Brain microvascular endothelial cell (primary cell): Measurements from ENCODE around the gene MDM1.

ENCODE experiments used
- DNase-seq: peaks from one replicate; pipeline ENCODE4 v3.0.0-alpha.2; 2020
- H3K27ac ChIP-seq: fragments of 250-450 bp; sonication (Bioruptor Pico); 2 replicates; pipeline ENCODE4 v1.5.1; 2020; ENCODE audit warnings: mild to moderate bottlenecking, moderate library complexity
- H3K27me3 ChIP-seq: fragments of 250-450 bp; sonication (Bioruptor Pico); replicated peaks from 2 replicates; pipeline ENCODE4 v1.5.1; 2020; ENCODE audit warnings: mild to moderate bottlenecking
- H3K36me3 ChIP-seq: fragments of 250-450 bp; sonication (Bioruptor Pico); replicated peaks from 2 replicates; pipeline ENCODE4 v1.5.1; 2020; ENCODE audit warnings: mild to moderate bottlenecking
- H3K4me3 ChIP-seq: 2 replicates; pipeline ENCODE4 v1.5.1; 2011; ENCODE audit warnings: low read depth, mild to moderate bottlenecking, control low read depth, low read length, moderate library complexity
- CTCF ChIP-seq: IDR thresholded peaks from 2 replicates; pipeline ENCODE4 v1.5.1; 2011; ENCODE audit warnings: low read depth, mild to moderate bottlenecking, moderate library complexity, low read length, control low read depth, inconsistent platforms; ENCODE audit errors: missing control alignments
- in situ Hi-C: cut with HindIII; loops from 2 replicates; pipeline ENCODE4 v1.10.0; 2017; ENCODE audit warnings: low sequenced_read_pairs, low pct_ligation_motif_present

The MDM1 gene

GRCh38 chr12:68344126-68344525 is 12.0 kb upstream of the MDM1 start:
- DNase-seq = no peak
- in situ Hi-C loops = no loop called here
- Histone ChIP-seq H3K27ac (no peak overlapping the region), H3K36me3 (no peaks in the 10 kb centered on the region), H3K27me3 (no peaks in the 10 kb centered on the region), H3K4me3 (no peak overlapping the region)
- no peak for TF ChIP-seq CTCF

- no peak for TF ChIP-seq CTCF
- in situ Hi-C loops = no loop called here
- Histone ChIP-seq H3K27ac (no peak overlapping the region), H3K36me3 (no peaks in the 10 kb centered on the region), H3K4me3 (no peak overlapping the region), H3K27me3 (no peaks in the 10 kb centered on the region)
- DNase-seq = no peak
These were observed 10.8 kb upstream of the MDM1 start for GRCh38 chr12:68342966-68343365.

- in situ Hi-C loops = no loop called here
- Histone ChIP-seq H3K27me3 (no peaks in the 10 kb centered on the region), H3K4me3 (no peak overlapping the region), H3K27ac (no peak overlapping the region), H3K36me3 (no peaks in the 10 kb centered on the region)
- no peak for DNase-seq
- TF ChIP-seq CTCF = no peak
These were observed 9.7 kb upstream of the MDM1 start for GRCh38 chr12:68341822-68342221.

- H3K4me3 ChIP-seq = no peak overlapping the region
- H3K36me3 ChIP-seq = no peaks in the 10 kb centered on the region
- no peak for TF ChIP-seq CTCF
- H3K27me3 ChIP-seq = no peaks in the 10 kb centered on the region
- no peak for DNase-seq
- in situ Hi-C loops = no loop called here
- H3K27ac ChIP-seq = no peak overlapping the region
These were observed 8.5 kb upstream of the MDM1 start for GRCh38 chr12:68340404-68341270.

GRCh38 chr12:68336889-68337303 is 4.7 kb upstream of the MDM1 start:
- H3K4me3 ChIP-seq = no peak overlapping the region
- no peaks in the 10 kb centered on the region for H3K36me3 ChIP-seq
- TF ChIP-seq CTCF = no peak
- no peaks in the 10 kb centered on the region for H3K27me3 ChIP-seq
- in situ Hi-C loops = no loop called here
- DNase-seq = no peak
- H3K27ac ChIP-seq = no peak overlapping the region

GRCh38 chr12:68335462-68335861 is 3.3 kb upstream of the MDM1 start:
- in situ Hi-C loops = no loop called here
- TF ChIP-seq CTCF = no peak
- Histone ChIP-seq H3K27me3 (no peaks in the 10 kb centered on the region), H3K27ac (no peak overlapping the region), H3K4me3 (no peak overlapping the region), H3K36me3 (no peaks in the 10 kb centered on the region)
- DNase-seq = no peak
